HG02798 (cell line): ENCODE measurements around the gene RGCC.
A peak's percentile ranks its signal among the peaks of the same experiment; 100 is the strongest.

Experiments
- ATAC-seq: cut with Tn5 transposase; IDR thresholded peaks from one replicate; pipeline ENCODE4 v1.9.1; 2021; ENCODE audit warnings: mild to moderate bottlenecking; ENCODE audit not compliant: unreplicated experiment, poor library complexity

The RGCC gene

GRCh38 chr13:41452462-41452861 lies 4.9 kb upstream of the RGCC start:
- no peak for ATAC-seq

GRCh38 chr13:41453620-41454019 lies 3.7 kb upstream of the RGCC start:
- no peak for ATAC-seq

- ATAC-seq = no peak
Measured at GRCh38 chr13:41454170-41454569, 3.2 kb upstream of the RGCC start.

- no peak for ATAC-seq
Measured at GRCh38 chr13:41455725-41456419, 1.5 kb upstream of the RGCC start.

- peak; percentile 12 for ATAC-seq
Measured at GRCh38 chr13:41457589-41458186, 338 bp downstream of the RGCC start.

GRCh38 chr13:41458187-41458760 lies 924 bp downstream of the RGCC start:
- ATAC-seq = peak; percentile 30

GRCh38 chr13:41458761-41459431 lies 1.5 kb downstream of the RGCC start:
- ATAC-seq = no peak

GRCh38 chr13:41459432-41460073 lies 2.2 kb downstream of the RGCC start:
- no peak for ATAC-seq

GRCh38 chr13:41460074-41460465 lies 2.7 kb downstream of the RGCC start:
- no peak for ATAC-seq

GRCh38 chr13:41460930-41461329 lies 3.6 kb downstream of the RGCC start:
- no peak for ATAC-seq

GRCh38 chr13:41461527-41462139 lies 4.3 kb downstream of the RGCC start:
- ATAC-seq = no peak

- no peak for ATAC-seq
Measured at GRCh38 chr13:41462427-41462826, 5.1 kb downstream of the RGCC start.

- ATAC-seq = peak; percentile 46
Measured at GRCh38 chr13:41463838-41464602, 6.7 kb downstream of the RGCC start.

- peak; percentile 95 for ATAC-seq
Measured at GRCh38 chr13:41465241-41465847, 8.0 kb downstream of the RGCC start.

- no peak for ATAC-seq
Measured at GRCh38 chr13:41465898-41466320, 8.6 kb downstream of the RGCC start.

GRCh38 chr13:41467425-41467945 lies 10.1 kb downstream of the RGCC start:
- ATAC-seq = no peak

GRCh38 chr13:41468631-41469030 lies 11.3 kb downstream of the RGCC start:
- ATAC-seq = no peak

- ATAC-seq = no peak
Measured at GRCh38 chr13:41470196-41470595, 12.8 kb downstream of the RGCC start.

- no peak for ATAC-seq
Measured at GRCh38 chr13:41471785-41472184, 14.4 kb downstream of the RGCC start.
